ENCODE measurements around the gene WASHC4.

The WASHC4 gene, protein sequence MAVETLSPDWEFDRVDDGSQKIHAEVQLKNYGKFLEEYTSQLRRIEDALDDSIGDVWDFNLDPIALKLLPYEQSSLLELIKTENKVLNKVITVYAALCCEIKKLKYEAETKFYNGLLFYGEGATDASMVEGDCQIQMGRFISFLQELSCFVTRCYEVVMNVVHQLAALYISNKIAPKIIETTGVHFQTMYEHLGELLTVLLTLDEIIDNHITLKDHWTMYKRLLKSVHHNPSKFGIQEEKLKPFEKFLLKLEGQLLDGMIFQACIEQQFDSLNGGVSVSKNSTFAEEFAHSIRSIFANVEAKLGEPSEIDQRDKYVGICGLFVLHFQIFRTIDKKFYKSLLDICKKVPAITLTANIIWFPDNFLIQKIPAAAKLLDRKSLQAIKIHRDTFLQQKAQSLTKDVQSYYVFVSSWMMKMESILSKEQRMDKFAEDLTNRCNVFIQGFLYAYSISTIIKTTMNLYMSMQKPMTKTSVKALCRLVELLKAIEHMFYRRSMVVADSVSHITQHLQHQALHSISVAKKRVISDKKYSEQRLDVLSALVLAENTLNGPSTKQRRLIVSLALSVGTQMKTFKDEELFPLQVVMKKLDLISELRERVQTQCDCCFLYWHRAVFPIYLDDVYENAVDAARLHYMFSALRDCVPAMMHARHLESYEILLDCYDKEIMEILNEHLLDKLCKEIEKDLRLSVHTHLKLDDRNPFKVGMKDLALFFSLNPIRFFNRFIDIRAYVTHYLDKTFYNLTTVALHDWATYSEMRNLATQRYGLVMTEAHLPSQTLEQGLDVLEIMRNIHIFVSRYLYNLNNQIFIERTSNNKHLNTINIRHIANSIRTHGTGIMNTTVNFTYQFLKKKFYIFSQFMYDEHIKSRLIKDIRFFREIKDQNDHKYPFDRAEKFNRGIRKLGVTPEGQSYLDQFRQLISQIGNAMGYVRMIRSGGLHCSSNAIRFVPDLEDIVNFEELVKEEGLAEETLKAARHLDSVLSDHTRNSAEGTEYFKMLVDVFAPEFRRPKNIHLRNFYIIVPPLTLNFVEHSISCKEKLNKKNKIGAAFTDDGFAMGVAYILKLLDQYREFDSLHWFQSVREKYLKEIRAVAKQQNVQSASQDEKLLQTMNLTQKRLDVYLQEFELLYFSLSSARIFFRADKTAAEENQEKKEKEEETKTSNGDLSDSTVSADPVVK

DNA sequence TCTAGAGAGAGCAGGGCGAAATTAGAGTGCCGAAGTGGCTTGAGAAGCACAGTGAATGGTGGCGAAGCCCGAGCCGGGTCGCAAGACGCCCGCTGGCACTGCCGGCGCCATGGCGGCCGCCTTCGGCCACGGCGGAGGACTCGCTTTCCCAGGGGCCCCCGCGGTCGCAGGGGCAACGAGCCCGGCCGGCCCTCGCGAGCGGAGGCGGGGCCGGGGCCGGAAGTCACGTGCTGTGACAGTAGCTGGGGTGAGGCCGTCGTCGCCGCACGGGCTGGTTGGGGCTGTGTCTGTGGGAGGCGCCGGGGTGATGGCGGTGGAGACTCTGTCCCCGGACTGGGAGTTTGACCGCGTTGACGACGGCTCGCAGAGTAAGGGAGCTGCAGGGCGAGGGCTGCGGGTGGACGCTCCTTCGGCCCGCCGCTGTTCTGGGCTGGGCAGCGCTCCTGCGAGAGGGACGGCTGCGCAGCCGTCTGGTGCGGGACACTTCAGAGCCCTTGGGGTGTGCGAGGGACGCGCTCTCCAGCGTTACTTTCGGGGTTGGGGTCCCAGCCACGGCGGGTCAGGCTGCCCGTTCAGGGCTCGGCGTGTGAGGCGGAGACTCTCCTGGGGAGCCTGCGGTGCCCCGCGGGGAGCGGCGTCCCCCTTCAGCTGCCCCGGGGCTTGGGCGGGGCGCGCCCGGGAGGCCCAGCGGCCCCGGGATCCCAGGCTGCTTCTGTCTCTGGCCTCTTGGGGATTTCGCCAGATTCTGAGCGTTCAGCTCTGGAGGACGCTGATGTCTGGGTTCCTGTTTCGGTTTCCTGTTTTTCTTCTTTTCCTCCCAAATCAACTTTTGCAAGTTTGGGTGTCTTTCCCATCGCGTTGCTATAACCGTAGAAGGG lies at the start of gene WASHC4:
WASHC4 (plus strand) TSS at position 238 of the 878 bp plus-strand sequence; CDS start at position 308, 70 bp downstream.
- peak; percentile 90 for DNase-seq (ENCODE audit: low spot score)

DNA sequence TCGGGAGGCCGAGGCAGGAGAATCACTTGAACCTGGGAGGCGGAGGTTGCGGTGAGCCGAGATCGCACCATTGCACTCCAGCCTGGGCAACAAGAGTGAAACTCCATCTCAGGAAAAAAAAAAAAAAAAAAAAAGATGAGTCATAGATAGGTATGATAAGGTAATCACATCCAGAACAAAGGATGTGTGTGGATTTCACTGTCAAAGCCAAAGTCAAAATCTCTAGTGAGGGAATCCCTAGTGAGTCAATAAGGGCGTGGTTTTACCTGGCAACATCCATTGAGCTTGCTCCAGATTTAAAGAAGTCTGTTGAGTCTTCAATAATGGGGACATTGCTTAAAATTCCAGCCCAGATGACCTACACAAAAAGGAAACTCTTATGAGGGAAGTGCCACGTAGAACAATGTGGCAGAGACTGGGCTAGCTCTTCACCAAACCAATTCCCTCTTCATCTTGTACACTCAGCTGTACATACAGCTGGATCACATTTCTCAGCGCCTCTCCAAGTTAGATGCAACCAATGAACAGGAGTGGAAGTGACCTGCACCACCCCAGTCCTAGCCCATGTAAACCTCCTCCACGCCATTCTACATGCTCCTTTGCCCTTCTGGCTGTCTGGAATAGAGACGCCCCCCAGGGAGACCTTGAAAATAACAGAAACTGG lies 46.7 kb upstream of the WASHC4 start:
- no peak for DNase-seq (ENCODE audit: low spot score)

DNA sequence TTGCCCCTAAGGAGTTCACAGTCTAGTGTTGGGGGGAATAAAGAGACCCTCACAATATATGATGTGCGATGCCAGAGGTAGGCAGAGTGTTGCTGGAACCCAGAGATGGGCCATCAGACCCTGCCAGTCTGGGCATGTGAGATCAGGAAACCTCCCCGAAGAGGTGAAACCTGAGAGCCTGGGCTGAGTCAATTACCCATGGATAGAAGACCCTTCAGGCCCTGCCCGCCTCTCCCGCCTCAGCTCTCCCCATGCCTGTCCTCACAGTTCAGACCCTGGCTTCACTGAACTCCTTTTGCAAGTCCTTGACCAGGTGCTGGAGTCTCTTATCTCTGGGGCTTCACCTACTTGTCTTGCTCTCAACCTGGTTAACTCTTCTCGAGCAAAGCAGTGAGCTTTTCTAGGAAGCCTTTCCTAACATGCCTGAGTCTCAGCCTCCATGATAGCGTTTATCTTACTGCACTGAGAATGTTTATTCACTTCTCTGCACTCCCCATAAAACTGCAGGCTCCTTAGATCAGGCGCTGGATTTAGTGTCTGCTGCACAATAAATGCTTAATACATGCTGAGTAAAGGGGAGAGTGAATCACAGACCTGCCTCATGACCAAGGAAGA lies 42.9 kb upstream of the WASHC4 start:
- no peak for DNase-seq (ENCODE audit: low spot score)

DNA sequence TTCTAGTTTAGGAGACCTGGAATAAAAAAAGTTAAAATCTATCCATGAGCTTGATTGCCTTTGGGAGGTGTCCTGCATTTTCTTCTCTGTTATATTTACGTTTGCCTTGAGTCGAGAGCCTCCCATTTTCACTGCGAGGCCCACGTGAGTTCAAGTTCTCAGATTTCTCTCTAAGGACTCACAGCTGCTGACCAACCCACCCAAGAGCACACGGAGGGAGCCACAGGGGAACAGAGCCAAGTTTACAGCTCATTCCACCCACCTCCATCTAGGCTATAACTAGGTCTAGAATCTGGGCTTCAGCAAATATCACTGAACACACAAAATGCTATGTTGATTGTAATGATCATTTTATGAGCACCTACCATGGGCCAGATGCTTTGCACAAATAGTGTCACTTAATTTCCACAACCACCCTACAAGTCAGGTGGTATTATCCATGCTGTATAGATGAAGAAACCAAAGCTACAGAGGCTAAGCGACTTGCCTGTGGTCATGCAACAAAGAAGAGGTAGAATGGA lies 40.0 kb upstream of the WASHC4 start:
- DNase-seq (ENCODE audit: low spot score), result no peak

DNA sequence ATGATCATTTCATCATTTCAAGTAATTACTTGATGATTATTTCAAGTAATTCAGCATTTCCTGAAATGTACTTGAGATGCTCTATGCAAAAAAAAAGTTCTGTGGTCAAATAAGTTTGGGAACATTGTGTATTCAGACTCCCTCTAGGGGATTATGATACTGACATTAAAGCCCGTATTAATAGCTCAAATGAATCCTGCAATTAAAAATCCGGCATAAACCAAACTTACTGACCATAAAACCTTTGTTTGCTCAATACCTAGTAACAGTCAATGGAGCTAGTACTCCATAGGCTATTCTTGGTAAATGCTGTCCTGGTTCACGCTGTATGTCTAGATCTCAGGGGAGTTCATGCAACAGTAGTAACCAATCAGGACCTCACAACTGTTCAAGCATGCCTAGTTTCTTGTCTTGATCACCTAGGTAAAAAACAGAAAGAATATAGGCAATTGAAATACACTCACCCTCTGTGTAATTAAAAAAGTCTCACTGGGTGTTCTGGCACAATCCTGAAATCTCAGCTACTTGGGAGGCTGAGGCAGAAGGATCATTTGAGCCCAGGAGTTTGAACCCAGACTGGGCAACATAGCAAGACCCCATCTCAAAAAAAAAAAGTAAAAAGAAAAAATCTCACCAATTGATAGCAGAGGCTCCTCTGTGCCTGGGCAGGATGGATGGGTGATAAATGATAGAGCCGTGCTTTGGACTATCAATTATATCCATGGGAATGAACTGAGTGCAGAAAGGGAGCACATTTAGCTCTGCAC lies 37.4 kb upstream of the WASHC4 start:
- no peak for DNase-seq (ENCODE audit: low spot score)

DNA sequence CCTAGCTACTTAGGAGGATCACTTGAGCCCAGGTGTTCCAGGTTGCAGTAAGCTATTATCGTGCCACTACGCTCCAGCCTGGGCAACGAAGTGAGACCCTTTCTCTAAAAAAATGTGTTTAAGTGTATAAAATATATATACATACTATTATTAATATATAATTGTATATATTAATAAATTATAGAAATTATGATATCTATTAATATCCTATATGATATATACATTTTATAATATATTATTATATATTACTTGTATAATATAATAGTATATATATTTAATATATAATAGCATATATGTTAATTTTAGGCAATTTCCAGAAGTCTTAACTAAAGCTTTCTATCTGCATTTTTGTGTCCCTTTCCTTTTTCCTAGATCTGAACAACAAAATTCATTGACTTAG lies 35.5 kb upstream of the WASHC4 start:
- no peak for DNase-seq (ENCODE audit: low spot score)

DNA sequence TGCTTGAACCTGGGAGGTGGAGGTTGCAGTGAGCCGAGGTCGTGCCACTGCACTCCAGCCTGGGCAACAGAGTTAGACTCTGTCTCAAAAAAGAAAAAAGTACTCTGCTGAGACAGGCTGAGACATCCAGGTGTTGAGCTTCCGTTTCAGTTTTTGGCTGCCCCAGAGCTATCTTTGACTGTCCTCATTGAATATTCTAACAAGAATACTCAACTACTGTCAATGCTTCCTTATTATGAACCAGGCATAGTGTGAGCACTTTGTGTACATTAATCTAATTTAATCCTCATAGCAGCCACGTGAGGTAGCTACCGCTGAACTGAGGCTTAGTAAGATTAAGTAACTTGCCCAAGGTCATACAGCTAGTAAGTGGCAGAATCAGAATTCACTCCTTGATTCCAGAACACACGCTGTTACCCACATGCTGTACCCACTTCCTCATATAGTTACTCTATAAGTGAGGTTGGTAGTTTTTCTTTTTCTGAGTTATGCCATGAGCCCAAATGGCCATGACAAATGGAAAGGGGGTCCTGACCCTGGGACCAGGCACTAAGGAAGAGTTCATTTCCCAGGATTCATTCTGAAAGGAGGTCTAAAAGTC lies 34.5 kb upstream of the WASHC4 start:
- no peak for DNase-seq (ENCODE audit: low spot score)

DNA sequence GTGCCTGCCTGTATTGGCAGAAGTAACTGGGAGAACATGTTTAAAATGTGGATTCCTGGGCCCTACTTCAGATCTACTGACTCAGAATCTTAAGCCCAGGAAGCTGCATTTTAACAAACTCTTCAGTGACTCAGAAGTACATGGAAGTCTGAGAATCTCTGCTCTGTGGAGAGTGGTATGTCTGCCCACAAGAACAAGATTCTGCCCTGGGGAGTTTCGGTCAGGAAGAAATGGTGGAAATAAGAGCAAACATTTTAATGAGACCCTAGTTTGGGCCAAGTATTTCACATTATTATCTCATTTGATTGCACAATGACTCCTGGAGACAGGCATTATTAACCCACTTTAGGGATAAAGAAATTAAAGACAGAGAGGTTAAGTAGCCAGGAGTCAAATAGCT lies 31.4 kb upstream of the WASHC4 start:
- no peak for DNase-seq (ENCODE audit: low spot score)

DNA sequence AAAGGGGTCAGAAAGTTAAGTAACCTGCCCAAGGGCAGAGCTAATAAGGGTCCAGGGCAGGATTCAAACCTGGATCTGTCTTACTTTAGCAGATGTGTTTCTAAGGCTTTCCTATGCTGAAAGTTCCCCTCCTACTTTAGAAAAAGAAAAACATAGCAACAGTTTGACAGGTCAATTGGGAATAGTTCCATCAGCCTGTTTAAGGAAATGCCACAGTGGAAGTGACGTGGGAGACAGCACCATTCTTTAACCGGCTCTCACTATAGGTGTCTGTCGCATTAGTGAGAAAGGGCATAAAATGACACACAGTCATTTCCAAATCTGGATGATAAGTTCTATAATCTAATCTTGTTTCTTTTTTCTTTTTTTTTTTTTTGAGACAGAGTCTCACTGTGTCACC lies 30.6 kb upstream of the WASHC4 start:
- no peak for DNase-seq (ENCODE audit: low spot score)

DNA sequence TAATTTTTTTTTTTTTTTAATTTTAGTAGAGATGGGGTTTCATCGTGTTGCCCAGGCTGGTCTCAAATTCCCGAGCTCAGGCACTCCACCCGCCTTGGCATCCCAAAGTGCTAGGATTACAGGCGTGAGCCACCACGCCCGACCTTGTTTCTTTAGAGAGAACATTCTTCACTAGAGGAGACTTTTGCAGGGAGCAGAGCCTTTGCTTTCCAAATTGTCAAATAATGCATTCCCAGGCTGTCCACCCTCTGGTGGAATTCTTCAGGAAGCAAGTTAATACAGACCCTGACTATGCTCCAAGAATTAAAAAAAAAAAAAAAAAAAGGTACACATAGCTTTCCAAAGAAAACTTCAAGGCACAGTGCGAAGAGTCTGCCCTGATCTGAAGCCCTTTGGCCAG lies 30.1 kb upstream of the WASHC4 start:
- DNase-seq (ENCODE audit: low spot score), result no peak

DNA sequence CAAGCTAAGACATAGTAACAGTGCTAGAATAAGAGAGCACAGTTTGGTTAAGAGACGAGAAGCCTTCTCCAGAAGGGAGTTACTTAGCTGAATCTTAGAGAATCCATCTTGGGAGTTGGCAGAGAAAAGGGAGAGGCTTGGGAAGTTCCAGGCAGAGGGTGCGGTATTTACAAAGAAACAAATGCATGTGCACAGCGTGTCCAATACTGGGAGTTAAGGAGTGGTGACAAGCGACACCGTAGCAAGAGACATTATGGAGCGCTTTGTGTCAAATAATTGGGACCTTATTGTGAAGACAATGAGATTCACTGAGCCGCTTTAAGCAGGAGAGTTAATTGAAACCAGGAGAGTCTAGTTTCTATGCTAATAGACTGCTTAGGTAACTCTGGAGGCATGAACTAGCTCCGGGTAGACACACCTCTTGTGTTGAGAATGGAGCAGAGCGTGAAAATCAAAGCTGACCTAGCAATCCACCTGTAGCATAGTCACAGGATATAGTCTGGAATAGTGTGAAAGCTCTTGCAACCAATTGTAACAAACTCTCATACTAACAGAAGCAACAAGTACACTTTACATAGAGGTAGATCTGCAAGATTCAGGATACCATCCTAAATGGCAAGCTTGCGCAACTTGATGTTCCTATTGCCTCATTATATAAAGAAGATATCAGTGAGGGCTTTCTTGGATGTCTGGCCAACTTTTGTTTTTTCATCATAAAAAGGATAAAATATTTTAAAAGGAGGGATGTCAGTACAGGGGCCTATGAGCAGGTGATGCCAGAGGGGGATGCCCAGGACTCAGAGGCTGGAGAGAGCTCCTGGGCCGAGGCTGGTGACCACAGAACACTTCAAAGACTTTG lies 28.6 kb upstream of the WASHC4 start:
- DNase-seq (ENCODE audit: low spot score), result no peak

DNA sequence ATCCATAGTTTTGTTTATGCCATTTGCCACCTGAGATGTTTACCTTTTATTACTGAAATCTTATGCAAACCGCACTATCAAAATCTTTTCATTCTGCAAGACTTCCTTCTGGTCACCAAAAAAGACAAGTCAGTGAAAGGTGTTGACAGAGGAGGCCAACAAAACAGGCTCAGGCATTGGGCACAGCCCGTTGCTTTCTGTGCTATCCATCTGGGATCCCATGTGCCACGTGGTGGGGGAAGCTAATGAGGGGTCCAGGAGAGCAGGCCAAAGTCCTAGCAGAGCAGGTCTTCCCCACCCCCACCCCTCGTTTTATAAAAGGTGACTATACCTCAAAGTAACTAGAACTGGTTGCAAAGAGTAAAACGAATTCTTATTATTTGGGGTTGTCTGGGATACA lies 24.5 kb upstream of the WASHC4 start:
- DNase-seq (ENCODE audit: low spot score), result no peak

DNA sequence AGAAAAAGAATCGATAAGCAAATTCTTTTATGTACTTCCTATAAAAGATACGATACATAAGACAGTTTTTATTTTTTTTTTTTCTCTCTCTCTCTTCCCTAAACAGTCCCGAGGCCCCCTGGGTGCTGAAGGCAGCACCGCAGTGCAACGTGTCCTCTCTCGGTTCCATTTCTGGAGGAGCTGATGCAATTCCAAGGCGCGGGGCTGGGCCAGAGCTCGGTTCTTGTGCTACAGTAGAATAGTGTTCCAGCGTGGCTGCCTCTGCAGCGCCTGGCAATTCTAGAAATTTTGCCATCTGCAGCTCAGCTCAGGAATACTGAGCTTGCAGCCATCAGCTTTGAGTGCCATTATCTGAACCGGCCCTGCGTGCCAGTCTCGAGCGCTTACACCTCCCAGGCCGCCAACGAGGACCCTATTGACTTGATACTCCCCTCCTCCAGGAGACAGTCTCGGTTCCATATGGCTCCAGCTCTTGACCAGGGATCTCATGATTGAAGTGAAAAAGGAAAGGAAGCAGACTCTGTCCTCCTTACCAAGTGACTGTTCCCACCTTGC lies 23.9 kb upstream of the WASHC4 start:
- DNase-seq (ENCODE audit: low spot score), result no peak

DNA sequence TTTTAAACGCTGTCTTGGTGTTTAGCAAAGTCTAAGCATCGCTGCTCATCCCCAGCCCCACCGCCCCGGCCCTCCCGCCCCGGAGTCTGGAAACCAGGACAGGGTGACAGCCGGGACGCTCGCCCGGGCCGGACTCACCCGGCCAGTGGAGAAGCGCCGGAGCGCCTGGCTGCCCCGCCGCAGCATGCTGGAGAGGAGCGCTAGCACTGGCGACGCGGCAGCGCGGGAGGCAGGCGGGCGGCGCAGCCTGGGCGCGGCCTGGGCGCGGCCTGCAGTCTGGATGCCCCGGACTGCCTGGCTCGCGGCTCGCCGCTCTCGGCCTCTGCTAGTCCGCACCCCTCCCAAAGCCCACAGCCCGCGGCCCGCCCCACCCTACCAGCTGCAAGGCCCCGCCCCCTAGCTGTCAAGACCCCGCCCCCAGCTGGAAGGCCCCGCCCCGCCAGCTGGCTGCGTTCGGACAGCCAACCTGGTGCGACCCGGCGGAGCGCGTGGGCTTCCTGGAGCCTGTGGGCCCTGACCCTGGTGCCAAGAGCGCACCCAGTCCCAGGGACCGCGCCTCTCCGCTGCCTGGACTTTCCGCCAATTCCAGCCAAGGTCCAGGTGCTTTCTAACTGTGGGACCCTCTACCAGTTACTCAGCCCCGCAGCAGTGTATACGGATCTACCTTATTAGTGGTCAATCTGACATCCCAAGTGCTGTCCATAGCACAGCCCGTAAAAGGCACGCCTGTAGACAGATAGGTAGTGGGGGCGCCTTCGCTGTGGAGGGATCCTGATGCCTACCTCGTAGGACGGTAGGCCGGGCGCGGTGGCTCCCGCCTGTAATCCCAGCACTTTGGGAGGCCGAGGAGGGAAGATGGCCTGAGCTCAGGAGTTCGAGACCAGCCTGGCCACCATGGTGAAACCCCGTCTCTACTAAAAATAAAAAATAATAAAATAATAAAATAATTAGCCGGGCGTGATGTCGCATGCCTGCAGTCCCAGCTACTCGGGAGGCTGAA lies 23.0 kb upstream of the WASHC4 start, which contains the start of gene ALDH1L2:
ALDH1L2 (minus strand) TSS at position 208 of the 1,000 bp plus-strand sequence; CDS start at position 186, 22 bp downstream.
- DNase-seq (ENCODE audit: low spot score), result peak; percentile 26

DNA sequence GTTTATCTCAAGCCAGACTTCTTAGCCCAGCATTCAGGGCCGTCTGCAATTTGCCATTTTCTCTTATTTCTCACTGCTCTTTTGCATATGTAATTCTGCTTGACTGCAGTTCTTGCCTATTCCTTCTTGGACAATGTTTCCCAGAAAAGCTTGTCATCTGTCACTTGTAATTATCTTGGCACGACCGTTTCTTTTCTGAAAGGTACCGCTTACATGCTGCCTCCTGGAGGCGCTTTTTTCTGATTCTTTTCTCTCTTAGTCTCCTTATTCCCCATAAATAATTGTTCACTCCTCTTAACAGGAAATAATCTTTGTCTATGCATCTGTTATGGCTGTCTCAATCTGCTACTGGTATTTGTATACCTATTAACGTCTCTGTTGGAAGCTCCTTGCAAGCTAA lies 22.0 kb upstream of the WASHC4 start:
- DNase-seq (ENCODE audit: low spot score), result no peak

DNA sequence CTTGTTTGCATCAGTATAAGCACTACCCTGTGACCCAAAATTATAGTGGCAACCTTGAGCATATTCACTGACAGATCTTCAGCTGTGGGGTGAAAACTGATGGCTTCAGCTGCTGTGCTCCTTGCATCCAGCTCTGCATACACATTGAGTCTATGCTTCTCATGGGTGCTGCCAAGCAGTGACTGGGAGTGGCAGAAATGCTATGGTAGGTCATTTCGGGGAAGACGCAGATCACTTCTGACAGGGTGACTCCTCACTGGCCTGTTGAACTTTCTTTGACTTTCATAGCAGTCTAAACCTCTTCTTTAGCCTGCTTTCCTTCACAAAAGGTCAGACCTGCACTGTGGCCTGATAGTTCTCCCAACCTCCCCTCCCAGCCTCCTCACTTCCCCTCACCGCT lies 17.7 kb upstream of the WASHC4 start:
- no peak for DNase-seq (ENCODE audit: low spot score)
